HepG2 (cell line): ENCODE measurements around the gene PIEZO2. TPM values are rescaled to one million over a fixed set of nuclear protein-coding genes. Genes with fewer than 3 reads are reported as not detected.

ENCODE experiments used
- CREM ChIP-seq, 2 experiments: sonication (generic) in 1 of 2; formaldehyde crosslinking in 1 of 2; IDR thresholded peaks; 2 replicates each; pipeline versions ENCODE4 v1.4.0 to v1.6.1; 2016 to 2020; ENCODE audit warnings: antibody characterized with exemption in 1 of 2, mild to moderate bottlenecking in 1 of 2, missing genetic modification reagents in 1 of 2
- ELF1 ChIP-seq: sonication (generic); formaldehyde crosslinking; IDR thresholded peaks from 2 replicates; pipeline ENCODE4 v1.4.0; 2020; ENCODE audit warnings: missing genetic modification reagents
- HNRNPK ChIP-seq: fragments of 200-400 bp; formaldehyde crosslinking; IDR thresholded peaks from 2 replicates; pipeline ENCODE4 v1.6.1; 2018; ENCODE audit warnings: low read length, low read depth, moderate library complexity, mild to moderate bottlenecking; ENCODE audit not compliant: poor library complexity, severe bottlenecking
- KAT8 ChIP-seq: IDR thresholded peaks from 2 replicates; pipeline ENCODE4 v1.6.1; 2016; ENCODE audit warnings: missing genetic modification reagents, missing compliant biosample characterization
- KLF13 ChIP-seq: sonication (generic); formaldehyde crosslinking; IDR thresholded peaks from 2 replicates; pipeline ENCODE4 v1.4.0; 2020; ENCODE audit warnings: mild to moderate bottlenecking, missing genetic modification reagents
- MED1 ChIP-seq: sonication (generic); formaldehyde crosslinking; IDR thresholded peaks from 2 replicates; pipeline ENCODE4 v1.4.0; 2020; ENCODE audit warnings: missing genetic modification reagents
- NFYB ChIP-seq: sonication (generic); formaldehyde crosslinking; IDR thresholded peaks from 2 replicates; pipeline ENCODE4 v1.4.0; 2020; ENCODE audit warnings: missing genetic modification reagents
- NR2C2 ChIP-seq: sonication (generic); formaldehyde crosslinking; IDR thresholded peaks from 2 replicates; pipeline ENCODE4 v1.4.0; 2020; ENCODE audit warnings: missing genetic modification reagents, mild to moderate bottlenecking, moderate library complexity, borderline replicate concordance
- SOX5 ChIP-seq: IDR thresholded peaks from 2 replicates; pipeline ENCODE4 v1.6.1; 2016; ENCODE audit warnings: borderline replicate concordance
- SOX6 ChIP-seq, 2 experiments: fragments of 450-650 bp in 1 of 2; sonication (generic) in 1 of 2; formaldehyde crosslinking in 1 of 2; IDR thresholded peaks; 2 replicates each; pipeline versions ENCODE4 v1.4.0 to v1.6.1; 2017 to 2020; ENCODE audit warnings: antibody characterized with exemption in 1 of 2, mild to moderate bottlenecking in 1 of 2, missing genetic modification reagents in 1 of 2
- TOE1 ChIP-seq: sonication (generic); formaldehyde crosslinking; IDR thresholded peaks from 2 replicates; pipeline ENCODE4 v1.4.0; 2020; ENCODE audit warnings: mild to moderate bottlenecking, missing genetic modification reagents
- ZBTB7A ChIP-seq: sonication (generic); formaldehyde crosslinking; IDR thresholded peaks from 2 replicates; pipeline ENCODE4 v1.8.0; 2022; ENCODE audit warnings: mild to moderate bottlenecking, missing genetic modification reagents
- ZNF720 ChIP-seq: sonication (generic); formaldehyde crosslinking; IDR thresholded peaks from 2 replicates; pipeline ENCODE4 v1.4.0; 2020; ENCODE audit warnings: missing genetic modification reagents
- ZNF878 ChIP-seq: sonication (generic); formaldehyde crosslinking; IDR thresholded peaks from 2 replicates; pipeline ENCODE4 v1.8.1; 2023; ENCODE audit warnings: mild to moderate bottlenecking, missing genetic modification reagents, moderate library complexity
- ZSCAN25 ChIP-seq: sonication (generic); formaldehyde crosslinking; IDR thresholded peaks from 2 replicates; pipeline ENCODE4 v1.8.0; 2022; ENCODE audit warnings: mild to moderate bottlenecking, missing genetic modification reagents
- ZSCAN9 ChIP-seq: IDR thresholded peaks from 2 replicates; pipeline ENCODE4 v1.6.1; 2016; ENCODE audit warnings: borderline replicate concordance
- ZZZ3 ChIP-seq: sonication (generic); formaldehyde crosslinking; IDR thresholded peaks from 2 replicates; pipeline ENCODE4 v1.4.0; 2020; ENCODE audit warnings: missing genetic modification reagents, mild to moderate bottlenecking, borderline replicate concordance
- polyA plus RNA-seq, 8 experiments: library from polyadenylated mRNA; depleted of rRNA in 3 of 8; stranded (reverse) in 7 of 8; unstranded in 1 of 8; fragments of >200 nt; fragmentation: Illumina TruSeq in 4 of 8; extraction: Trizol in 4 of 8; gene quantifications; 2 replicates each; pipeline versions ENCODE4 v1.2.1 to v1.2.3, GENCODE V29; 2011 to 2016; ENCODE audit warnings: low read depth in 4 of 8, missing spikeins in 1 of 8, mixed read lengths in 1 of 8; ENCODE audit not compliant: insufficient read depth in 1 of 8
- total RNA-seq, 5 experiments: library from RNA; depleted of rRNA; stranded (reverse); fragments of >200 nt; fragmentation: Illumina TruSeq; extraction: Trizol; gene quantifications; 2 replicates each; pipeline ENCODE4 v1.2.3, GENCODE V29; 2016; ENCODE audit warnings: low read depth in 1 of 5
- TF ChIP-seq, protein P1 (sequence below): sonication (generic); formaldehyde crosslinking; IDR thresholded peaks from 2 replicates; pipeline ENCODE4 v1.4.0; 2020; ENCODE audit warnings: missing genetic modification reagents
- TF ChIP-seq, protein P2 (sequence below): sonication (generic); formaldehyde crosslinking; conservative IDR thresholded peaks from 2 replicates; pipeline ENCODE4 v1.4.0; 2020; ENCODE audit warnings: mild to moderate bottlenecking, missing genetic modification reagents, moderate library complexity
- TF ChIP-seq, protein P3 (sequence below): sonication (generic); formaldehyde crosslinking; IDR thresholded peaks from 2 replicates; pipeline ENCODE4 v1.5.0; 2020; ENCODE audit warnings: mild to moderate bottlenecking, missing genetic modification reagents, borderline replicate concordance
- TF ChIP-seq, protein P4 (sequence below): sonication (generic); formaldehyde crosslinking; IDR thresholded peaks from 2 replicates; pipeline ENCODE4 v1.5.0; 2020; ENCODE audit warnings: missing genetic modification reagents

PIEZO2 gene
- total and polyA plus RNA-seq, 2 of the 13 experiments (the other 11 are each of a cell fraction or from before 2014, with no cell fraction given) = 15.2 to 27.2 TPM

DNA sequence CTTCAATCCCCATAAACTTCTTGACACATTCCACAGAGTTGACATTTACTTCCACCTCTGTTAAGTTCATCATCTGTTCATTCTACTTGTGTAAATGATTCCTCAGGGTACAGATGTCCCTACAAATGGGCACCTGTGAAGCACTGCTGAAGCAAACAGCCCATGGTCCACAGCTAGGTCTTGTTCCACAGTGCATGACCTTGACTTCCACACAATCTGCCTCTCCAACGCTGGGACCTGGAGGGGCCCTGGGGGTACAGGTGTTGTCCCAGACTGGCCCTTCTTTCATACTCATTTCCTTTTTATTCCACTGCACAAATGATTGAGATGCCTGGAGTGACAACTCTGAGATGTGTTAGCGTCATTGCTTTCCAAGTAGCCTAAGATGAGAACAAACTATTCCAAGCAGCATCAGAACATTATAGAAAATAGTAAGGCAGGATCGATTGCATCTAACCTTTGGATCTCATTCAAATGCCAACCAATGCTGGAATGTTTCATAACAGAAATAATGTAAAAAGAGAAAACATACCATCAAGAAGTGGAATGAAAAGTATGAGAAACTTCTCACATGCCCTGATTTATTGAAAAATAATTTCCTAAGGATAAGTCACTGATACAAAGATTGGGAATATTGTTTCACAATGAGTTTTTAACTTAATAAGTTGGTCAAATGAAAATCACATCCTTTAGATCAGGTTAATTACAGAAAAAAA, 31.2 kb downstream of the PIEZO2 start (continued):
- TF ChIP-seq, protein P1, sequence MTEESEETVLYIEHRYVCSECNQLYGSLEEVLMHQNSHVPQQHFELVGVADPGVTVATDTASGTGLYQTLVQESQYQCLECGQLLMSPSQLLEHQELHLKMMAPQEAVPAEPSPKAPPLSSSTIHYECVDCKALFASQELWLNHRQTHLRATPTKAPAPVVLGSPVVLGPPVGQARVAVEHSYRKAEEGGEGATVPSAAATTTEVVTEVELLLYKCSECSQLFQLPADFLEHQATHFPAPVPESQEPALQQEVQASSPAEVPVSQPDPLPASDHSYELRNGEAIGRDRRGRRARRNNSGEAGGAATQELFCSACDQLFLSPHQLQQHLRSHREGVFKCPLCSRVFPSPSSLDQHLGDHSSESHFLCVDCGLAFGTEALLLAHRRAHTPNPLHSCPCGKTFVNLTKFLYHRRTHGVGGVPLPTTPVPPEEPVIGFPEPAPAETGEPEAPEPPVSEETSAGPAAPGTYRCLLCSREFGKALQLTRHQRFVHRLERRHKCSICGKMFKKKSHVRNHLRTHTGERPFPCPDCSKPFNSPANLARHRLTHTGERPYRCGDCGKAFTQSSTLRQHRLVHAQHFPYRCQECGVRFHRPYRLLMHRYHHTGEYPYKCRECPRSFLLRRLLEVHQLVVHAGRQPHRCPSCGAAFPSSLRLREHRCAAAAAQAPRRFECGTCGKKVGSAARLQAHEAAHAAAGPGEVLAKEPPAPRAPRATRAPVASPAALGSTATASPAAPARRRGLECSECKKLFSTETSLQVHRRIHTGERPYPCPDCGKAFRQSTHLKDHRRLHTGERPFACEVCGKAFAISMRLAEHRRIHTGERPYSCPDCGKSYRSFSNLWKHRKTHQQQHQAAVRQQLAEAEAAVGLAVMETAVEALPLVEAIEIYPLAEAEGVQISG = no peak
- TF ChIP-seq, protein P2, sequence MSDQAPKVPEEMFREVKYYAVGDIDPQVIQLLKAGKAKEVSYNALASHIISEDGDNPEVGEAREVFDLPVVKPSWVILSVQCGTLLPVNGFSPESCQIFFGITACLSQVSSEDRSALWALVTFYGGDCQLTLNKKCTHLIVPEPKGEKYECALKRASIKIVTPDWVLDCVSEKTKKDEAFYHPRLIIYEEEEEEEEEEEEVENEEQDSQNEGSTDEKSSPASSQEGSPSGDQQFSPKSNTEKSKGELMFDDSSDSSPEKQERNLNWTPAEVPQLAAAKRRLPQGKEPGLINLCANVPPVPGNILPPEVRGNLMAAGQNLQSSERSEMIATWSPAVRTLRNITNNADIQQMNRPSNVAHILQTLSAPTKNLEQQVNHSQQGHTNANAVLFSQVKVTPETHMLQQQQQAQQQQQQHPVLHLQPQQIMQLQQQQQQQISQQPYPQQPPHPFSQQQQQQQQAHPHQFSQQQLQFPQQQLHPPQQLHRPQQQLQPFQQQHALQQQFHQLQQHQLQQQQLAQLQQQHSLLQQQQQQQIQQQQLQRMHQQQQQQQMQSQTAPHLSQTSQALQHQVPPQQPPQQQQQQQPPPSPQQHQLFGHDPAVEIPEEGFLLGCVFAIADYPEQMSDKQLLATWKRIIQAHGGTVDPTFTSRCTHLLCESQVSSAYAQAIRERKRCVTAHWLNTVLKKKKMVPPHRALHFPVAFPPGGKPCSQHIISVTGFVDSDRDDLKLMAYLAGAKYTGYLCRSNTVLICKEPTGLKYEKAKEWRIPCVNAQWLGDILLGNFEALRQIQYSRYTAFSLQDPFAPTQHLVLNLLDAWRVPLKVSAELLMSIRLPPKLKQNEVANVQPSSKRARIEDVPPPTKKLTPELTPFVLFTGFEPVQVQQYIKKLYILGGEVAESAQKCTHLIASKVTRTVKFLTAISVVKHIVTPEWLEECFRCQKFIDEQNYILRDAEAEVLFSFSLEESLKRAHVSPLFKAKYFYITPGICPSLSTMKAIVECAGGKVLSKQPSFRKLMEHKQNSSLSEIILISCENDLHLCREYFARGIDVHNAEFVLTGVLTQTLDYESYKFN (CRISPR knock-in tag) = peak; percentile 79
- TF ChIP-seq ZSCAN25 (CRISPR knock-in tag) (no peak), KAT8 (0 out of 2 replicates have a peak, but pooled peaks have one; percentile 38), ZBTB7A (no peak), KLF13 (CRISPR knock-in tag) (no peak), HNRNPK (no peak), CREM (IDR thresholded peaks at IDR 0.05) (no peak), CREM (CRISPR knock-in tag; IDR thresholded peaks at IDR 0.05) (no peak), ZSCAN9 (no peak), TOE1 (no peak), NFYB (no peak), SOX5 (CRISPR knock-in tag) (peak; percentile 16; the same call in 1 of the 2 replicates), ZNF878 (CRISPR knock-in tag) (no peak), ZZZ3 (CRISPR knock-in tag) (no peak), SOX6 (IDR thresholded peaks at IDR 0.05) (no peak), SOX6 (CRISPR knock-in tag; IDR thresholded peaks at IDR 0.05) (peak; percentile 78), ZNF720 (CRISPR knock-in tag) (no peak), NR2C2 (0 out of 2 replicates have a peak, but pooled peaks have one; percentile 25), MED1 (CRISPR knock-in tag) (peak; percentile 49), ELF1 (CRISPR knock-in tag) (no peak)
- TF ChIP-seq, protein P3, sequence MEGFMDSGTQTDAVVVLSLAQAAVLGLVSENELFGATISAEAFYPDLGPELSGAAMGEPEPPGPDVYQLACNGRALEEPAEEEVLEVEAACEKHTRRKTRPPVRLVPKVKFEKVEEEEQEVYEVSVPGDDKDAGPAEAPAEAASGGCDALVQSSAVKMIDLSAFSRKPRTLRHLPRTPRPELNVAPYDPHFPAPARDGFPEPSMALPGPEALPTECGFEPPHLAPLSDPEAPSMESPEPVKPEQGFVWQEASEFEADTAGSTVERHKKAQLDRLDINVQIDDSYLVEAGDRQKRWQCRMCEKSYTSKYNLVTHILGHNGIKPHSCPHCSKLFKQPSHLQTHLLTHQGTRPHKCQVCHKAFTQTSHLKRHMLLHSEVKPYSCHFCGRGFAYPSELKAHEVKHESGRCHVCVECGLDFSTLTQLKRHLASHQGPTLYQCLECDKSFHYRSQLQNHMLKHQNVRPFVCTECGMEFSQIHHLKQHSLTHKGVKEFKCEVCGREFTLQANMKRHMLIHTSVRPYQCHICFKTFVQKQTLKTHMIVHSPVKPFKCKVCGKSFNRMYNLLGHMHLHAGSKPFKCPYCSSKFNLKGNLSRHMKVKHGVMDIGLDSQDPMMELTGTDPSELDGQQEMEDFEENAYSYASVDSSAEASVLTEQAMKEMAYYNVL (CRISPR knock-in tag) = peak; percentile 80; the same call in 1 of the 2 replicates
- TF ChIP-seq, protein P4, sequence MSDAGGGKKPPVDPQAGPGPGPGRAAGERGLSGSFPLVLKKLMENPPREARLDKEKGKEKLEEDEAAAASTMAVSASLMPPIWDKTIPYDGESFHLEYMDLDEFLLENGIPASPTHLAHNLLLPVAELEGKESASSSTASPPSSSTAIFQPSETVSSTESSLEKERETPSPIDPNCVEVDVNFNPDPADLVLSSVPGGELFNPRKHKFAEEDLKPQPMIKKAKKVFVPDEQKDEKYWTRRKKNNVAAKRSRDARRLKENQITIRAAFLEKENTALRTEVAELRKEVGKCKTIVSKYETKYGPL (CRISPR knock-in tag) = no peak
